Measurements from ENCODE around the gene MMP24OS.

MMP24OS gene

DNA sequence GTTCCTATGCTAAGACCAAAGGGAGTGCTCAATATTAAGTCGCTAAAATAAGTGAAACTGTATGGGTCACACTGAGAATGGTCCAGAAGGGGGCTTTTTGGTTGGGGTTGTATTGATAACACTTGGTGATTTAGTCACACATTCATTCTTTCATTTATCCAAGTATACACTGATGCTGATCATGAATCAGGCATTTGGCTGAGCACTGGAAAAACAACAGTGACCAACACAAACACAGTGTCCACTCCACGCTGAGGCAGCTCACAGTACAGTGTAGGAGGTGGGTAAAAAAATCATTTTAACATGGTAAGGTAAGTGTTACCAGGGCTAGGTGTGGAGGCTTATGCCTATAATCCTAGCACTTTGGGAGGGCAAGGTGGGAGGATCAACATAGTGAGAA is 23.5 kb upstream of the MMP24OS start:
- in situ Hi-C loops (cut with MboI; ENCODE audit: low pct_unique_long_range_greater_than_20kb, low sequenced_read_pairs, unreplicated experiment) = loop anchor here (10.0 kb wide), 1 partner anchor 143 kb away; no protein-coding TSS in a partner anchor
- TF ChIP-seq, protein P1, sequence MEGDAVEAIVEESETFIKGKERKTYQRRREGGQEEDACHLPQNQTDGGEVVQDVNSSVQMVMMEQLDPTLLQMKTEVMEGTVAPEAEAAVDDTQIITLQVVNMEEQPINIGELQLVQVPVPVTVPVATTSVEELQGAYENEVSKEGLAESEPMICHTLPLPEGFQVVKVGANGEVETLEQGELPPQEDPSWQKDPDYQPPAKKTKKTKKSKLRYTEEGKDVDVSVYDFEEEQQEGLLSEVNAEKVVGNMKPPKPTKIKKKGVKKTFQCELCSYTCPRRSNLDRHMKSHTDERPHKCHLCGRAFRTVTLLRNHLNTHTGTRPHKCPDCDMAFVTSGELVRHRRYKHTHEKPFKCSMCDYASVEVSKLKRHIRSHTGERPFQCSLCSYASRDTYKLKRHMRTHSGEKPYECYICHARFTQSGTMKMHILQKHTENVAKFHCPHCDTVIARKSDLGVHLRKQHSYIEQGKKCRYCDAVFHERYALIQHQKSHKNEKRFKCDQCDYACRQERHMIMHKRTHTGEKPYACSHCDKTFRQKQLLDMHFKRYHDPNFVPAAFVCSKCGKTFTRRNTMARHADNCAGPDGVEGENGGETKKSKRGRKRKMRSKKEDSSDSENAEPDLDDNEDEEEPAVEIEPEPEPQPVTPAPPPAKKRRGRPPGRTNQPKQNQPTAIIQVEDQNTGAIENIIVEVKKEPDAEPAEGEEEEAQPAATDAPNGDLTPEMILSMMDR (IDR thresholded peaks at IDR 0.05; ENCODE audit: extremely low read depth, insufficient read depth, missing control alignments) = no peak
- no peak for DNase-seq (ENCODE audit: low spot score)

DNA sequence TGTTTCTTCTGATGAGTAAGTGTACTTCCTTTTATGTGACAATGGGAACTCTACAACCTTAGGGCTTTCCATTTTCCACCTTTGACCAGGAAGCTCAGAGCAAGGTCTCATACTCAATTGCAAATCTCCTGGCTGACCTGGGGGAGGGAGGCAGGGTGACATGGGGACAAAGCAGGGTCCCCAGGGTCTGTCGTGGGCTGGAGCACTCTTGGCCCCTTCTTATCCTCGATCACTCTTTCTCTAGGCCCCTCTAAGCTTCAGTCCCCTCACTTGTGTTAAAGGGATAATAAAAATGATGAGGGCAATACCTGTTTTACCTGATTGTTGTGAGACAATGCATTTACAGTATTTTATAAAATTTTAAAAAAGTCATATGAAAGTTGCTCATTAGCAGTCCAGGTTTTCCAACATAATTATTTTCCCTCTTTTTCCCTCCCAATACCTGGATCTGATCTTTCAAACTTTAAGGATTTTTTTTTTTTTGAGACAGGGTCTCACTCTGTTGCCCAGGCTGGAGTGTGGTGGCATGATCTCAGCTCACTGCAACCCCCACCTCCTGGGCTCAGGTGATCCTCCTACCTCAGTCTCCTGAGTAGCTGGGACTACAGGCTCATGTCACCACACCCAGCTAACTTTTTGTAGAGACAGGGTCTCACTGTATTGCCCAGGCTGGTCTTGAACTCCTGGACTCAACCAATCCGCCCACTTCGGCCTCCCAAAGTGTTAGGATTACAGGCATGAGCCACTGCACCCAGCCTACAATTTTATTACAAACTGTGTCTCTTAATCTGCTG is 22.7 kb upstream of the MMP24OS start:
- in situ Hi-C loops (cut with MboI; ENCODE audit: low pct_unique_long_range_greater_than_20kb, low sequenced_read_pairs, unreplicated experiment) = loop anchor here (10.0 kb wide), 1 partner anchor 144 kb away; no protein-coding TSS in a partner anchor
- DNase-seq (ENCODE audit: low spot score) = no peak
- TF ChIP-seq, protein P1 (IDR thresholded peaks at IDR 0.05; ENCODE audit: extremely low read depth, insufficient read depth, missing control alignments) = no peak

GRCh38 chr20:35299780-35300179 is 21.9 kb upstream of the MMP24OS start:
- TF ChIP-seq, protein P1 (IDR thresholded peaks at IDR 0.05; ENCODE audit: extremely low read depth, insufficient read depth, missing control alignments) = no peak
- in situ Hi-C loops (cut with MboI; ENCODE audit: low pct_unique_long_range_greater_than_20kb, low sequenced_read_pairs, unreplicated experiment) = loop anchor here (10.0 kb wide), 1 partner anchor 145 kb away; no protein-coding TSS in a partner anchor
- no peak for DNase-seq (ENCODE audit: low spot score)

GRCh38 chr20:35298264-35298663 is 20.3 kb upstream of the MMP24OS start:
- in situ Hi-C loops (cut with MboI; ENCODE audit: low pct_unique_long_range_greater_than_20kb, low sequenced_read_pairs, unreplicated experiment) = no loop called here
- DNase-seq (ENCODE audit: low spot score) = no peak
- TF ChIP-seq, protein P1 (IDR thresholded peaks at IDR 0.05; ENCODE audit: extremely low read depth, insufficient read depth, missing control alignments) = no peak

GRCh38 chr20:35297740-35298139 is 19.8 kb upstream of the MMP24OS start:
- no peak for DNase-seq (ENCODE audit: low spot score)
- TF ChIP-seq, protein P1 (IDR thresholded peaks at IDR 0.05; ENCODE audit: extremely low read depth, insufficient read depth, missing control alignments) = no peak
- in situ Hi-C loops (cut with MboI; ENCODE audit: low pct_unique_long_range_greater_than_20kb, low sequenced_read_pairs, unreplicated experiment) = no loop called here

- DNase-seq (ENCODE audit: low spot score) = no peak
- in situ Hi-C loops (cut with MboI; ENCODE audit: low pct_unique_long_range_greater_than_20kb, low sequenced_read_pairs, unreplicated experiment) = no loop called here
- TF ChIP-seq, protein P1 (IDR thresholded peaks at IDR 0.05; ENCODE audit: extremely low read depth, insufficient read depth, missing control alignments) = no peak
Observed at GRCh38 chr20:35297155-35297554, 19.2 kb upstream of the MMP24OS start.

Data from GM13977 (cell line).